ENCODE measurements around the gene TCEAL1.
"Not testable (repeated sequence)": the region's sequence is repeated elsewhere in the genome, so short reads cannot be mapped to it uniquely, and the experiment has no call there.

Gene TCEAL1

DNA sequence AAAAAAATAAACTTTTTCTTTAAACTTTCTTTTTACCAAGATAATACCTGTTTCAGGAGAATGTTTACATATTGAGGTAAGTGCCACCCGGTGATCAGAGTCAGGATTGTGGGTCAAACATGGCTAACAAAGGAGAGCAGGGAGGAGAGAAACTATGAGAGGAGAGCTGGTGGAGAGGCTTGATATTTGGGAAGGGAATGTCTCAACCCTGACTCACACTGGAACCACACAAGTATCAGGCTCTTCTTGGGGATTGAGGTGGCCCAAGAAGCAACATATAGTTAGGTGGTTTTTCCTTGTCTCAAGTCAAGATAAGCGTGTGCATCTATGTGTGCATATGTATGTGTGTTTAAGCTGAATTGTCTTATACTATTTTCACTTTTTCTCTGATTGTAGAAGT lies 6.7 kb downstream of the TCEAL1 start:
- no peak for DNase-seq (ENCODE audit: low read depth, low spot score)

DNA sequence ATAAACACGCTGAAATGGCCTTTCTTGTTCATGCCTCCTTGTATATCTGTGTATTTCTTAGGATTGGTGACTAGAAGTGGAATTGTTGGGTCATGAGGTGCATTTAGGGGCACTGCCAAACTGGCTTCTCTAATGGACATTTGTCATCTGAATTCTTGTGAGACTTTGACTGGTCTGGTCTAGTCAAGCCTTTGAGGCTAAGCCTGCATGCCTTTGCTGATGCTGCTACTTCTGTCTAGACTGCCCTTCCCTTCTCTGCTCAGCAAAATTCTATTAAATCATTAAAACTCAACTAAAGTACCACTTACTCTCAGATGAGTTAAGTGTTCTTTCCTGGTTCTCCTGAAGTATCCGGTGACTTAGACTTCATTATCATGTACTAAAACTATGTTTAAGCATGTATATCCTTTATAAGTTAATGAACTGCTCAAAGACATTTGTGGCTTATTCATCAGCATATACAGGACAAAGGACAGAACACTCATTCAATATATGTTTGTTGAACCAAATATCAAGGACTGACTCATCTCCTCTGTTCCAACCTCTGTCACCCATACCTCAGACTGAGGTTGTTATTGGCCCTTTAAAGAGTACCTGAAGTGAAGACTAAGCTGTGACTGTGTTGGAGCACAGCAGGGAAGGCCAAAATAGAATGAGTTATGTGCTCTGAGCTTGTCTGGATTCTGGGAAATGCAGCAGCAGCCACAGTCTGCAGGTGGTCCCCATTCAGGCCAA lies 9.0 kb downstream of the TCEAL1 start:
- no peak for DNase-seq (ENCODE audit: low read depth, low spot score)

GRCh38 chrX:103638479-103639346 lies 9.9 kb downstream of the TCEAL1 start:
- DNase-seq (ENCODE audit: low read depth, low spot score), result not testable (repeated sequence)

GRCh38 chrX:103640401-103641155 lies 11.8 kb downstream of the TCEAL1 start:
- DNase-seq (ENCODE audit: low read depth, low spot score), result no peak

DNA sequence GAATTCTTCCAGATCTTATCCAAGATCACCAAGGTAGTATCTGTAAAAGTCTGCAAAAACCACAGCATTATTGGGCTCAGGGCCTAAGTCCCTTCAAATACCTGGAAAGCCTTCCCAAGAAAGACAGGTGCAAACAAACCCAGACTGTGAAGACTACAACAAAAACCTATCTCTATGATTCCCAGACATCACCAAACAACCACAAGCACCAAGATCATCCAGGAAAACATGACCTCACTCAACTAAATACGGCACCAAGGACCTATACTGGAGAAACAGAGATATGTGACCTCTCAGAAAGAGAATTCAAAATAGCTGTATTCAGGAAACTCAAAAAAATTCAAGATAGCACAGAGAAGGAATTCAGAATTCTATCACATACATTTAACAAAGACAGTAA lies 15.3 kb downstream of the TCEAL1 start:
- no peak for DNase-seq (ENCODE audit: low read depth, low spot score)

DNA sequence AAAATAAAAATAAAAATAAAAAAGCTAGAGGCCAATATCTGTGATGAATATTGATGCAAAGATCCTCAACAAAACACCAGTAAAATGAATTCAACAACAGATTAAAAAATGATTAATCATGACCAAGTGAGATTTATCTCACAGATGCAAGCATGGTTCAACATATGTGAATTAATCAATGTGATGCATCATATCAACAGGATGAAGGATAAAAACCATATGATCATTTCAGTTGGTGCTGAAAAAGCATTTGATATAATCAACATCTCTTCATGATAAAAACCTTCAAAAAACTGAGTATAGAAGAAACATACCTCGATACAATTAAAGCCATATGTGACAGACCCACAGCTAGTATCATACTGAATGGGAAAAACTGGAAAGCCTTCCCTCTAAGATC lies 18.9 kb downstream of the TCEAL1 start:
- DNase-seq (ENCODE audit: low read depth, low spot score), result no peak

- DNase-seq (ENCODE audit: low read depth, low spot score), result no peak
These were observed 22.5 kb downstream of the TCEAL1 start for GRCh38 chrX:103651151-103651773.

DNA sequence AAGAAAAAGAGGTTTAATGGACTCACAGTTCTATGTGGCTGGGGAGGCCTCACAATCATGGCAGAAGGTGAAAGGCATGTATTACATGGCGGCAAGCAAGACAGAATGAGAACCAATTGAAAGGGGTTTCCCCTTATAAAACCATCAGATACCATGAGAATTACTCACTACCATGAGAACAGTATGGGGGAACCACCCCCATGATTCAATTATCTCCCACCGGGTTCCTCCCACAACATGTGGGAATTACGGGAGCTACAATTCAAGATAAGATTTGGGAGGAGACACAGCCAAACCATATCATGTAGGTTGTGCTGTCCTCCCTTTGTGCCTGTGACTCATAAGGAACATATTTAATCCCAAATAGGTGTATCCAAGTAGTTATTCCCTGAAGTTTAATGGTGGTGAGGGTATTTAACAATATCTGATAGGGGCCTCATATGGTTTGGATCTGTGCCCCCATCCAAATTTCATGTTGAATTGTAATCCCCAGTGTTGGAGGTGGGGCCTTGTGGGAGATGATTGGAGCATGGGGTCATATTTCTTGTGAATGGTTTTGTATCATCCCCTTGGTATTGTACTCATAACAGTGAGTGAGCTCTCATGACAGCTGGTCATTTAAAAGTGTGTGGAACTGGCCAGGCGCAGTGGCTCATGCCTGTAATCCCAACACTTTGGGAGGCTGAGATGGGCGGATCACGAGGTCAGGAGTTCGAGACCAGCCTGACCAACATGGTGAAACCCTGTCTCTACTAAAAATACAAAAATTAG lies 26.6 kb downstream of the TCEAL1 start:
- not testable (repeated sequence) for DNase-seq (ENCODE audit: low read depth, low spot score)

- DNase-seq (ENCODE audit: low read depth, low spot score), result no peak
These were observed 27.8 kb downstream of the TCEAL1 start for GRCh38 chrX:103656617-103657016.

- not testable (repeated sequence) for DNase-seq (ENCODE audit: low read depth, low spot score)
These were observed 28.3 kb downstream of the TCEAL1 start for GRCh38 chrX:103657066-103657465.

DNA sequence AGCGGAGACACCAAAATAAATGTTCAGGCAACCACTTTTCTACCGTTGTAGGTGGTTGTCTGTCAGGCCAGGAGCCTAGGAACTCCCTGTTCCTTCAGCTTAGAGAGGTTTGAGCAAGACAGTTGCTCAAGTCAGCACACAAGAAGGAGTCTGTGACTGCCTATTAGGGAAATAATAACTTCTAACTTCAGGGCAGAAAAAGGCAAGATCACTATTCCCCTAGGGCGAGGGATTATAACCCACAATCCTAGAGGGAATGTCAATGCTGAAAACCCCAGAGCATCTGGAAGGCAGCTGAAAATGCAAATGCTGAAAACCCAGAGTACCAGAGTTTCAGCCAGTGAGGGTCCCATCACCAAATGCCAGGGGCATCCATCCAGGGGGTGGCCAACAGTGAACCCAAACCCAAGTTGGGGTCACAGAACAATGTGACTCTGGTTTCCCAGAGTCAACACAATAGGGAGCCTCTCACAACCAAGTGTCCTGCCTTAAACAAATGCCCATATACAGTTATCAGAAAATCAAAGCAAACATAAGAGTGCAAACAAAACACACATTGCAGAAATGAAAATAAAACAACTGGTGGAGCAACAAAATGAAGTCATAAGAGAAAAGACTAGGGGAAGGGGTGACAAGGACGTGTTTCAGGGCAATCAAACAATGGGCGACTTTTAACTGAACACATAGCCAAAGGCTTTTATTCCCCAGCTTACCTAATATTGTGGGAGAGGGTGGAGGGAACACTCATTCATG lies 30.1 kb downstream of the TCEAL1 start:
- DNase-seq (ENCODE audit: low read depth, low spot score), result no peak

GRCh38 chrX:103659460-103659859 lies 30.7 kb downstream of the TCEAL1 start:
- not testable (repeated sequence) for DNase-seq (ENCODE audit: low read depth, low spot score)

GRCh38 chrX:103663981-103664762 lies 35.4 kb downstream of the TCEAL1 start:
- DNase-seq (ENCODE audit: low read depth, low spot score), result no peak

DNA sequence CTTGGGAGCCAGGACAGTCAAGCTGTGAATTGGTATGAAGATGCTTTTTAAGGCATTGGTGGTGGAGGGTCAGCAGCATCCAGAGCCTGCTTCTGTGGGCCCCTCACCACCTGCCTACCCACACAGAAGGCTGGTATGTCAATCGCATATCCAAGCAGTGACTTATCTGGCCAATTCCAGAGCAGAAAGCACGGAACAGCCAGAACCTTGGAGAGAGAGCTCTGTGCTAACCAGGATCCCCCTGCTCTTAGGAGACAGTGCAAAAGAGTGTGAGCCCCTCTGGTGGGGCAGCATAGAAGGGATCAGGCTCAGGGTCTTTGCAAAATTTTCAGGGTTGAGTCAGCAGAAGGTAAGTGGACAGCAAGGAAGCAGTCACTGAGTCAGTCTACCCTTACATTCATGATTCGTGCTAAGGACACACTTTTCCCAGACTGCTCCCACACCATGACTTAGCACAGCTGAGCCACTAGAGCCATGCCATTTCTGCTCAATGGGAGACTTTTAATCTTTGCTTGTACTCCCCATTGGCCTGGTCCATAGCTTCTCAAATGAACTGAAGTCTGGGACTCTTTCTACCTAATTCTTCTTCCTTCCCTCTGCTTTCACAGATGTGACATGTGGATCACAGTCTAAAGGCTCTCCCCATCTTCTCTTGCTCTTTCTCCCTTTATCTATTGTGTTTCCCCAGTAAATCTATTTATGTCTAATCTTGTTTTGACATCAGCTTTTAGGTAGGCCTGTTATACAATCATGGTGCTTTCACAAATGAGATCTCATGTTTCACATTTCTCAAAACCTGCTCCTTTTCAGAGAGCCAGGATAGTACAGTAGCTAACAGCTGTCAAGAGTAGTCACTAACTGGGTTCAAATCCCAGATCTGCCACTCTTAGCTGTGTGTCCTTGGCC lies 37.7 kb downstream of the TCEAL1 start:
- no peak for DNase-seq (ENCODE audit: low read depth, low spot score)

GRCh38 chrX:103669745-103670144 lies 41.0 kb downstream of the TCEAL1 start:
- DNase-seq (ENCODE audit: low read depth, low spot score), result no peak

- DNase-seq (ENCODE audit: low read depth, low spot score), result no peak
These were observed 46.0 kb downstream of the TCEAL1 start for GRCh38 chrX:103674531-103675454.
